Head of caudate nucleus (tissue), 42 donors: Measurements from ENCODE around the gene KIRREL3.
A peak's percentile ranks its signal among the peaks of the same experiment; 100 is the strongest.

Source experiments
- DNase-seq, 42 donors: peaks; one replicate each; pipeline versions ENCODE4 v3.0.0 to v3.0.0-alpha.2; 2020 to 2021; ENCODE audit warnings: mixed read lengths in 7 of 42
- intact Hi-C: fragments of 100-400 bp; cut with DNase I; formaldehyde crosslinking; loops from one replicate; pipeline ENCODE4 v1.15.0; 2022

KIRREL3 gene

GRCh38 chr11:126927623-126928022 is 72.9 kb downstream of the KIRREL3 start:
- intact Hi-C loops: loop anchor here (5.0 kb wide), 1 partner anchor 210 kb away; no protein-coding TSS in a partner anchor

GRCh38 chr11:126926376-126926791 is 74.2 kb downstream of the KIRREL3 start:
- peak in 35 of 42 donors; percentile 19 to 80 (median 45) for DNase-seq

More at GRCh38 chr11:126927623-126928022, 72.9 kb downstream of the KIRREL3 start:
- DNase-seq: peak in 2 of 42 donors; percentile 34 to 35

GRCh38 chr11:126925321-126926093 is 75.1 kb downstream of the KIRREL3 start:
- intact Hi-C loops: loop anchor here (5.0 kb wide), 1 partner anchor 212 kb away; no protein-coding TSS in a partner anchor
- peak in 36 of 42 donors; percentile 20 to 84 (median 43) for DNase-seq

More at GRCh38 chr11:126926376-126926791, 74.2 kb downstream of the KIRREL3 start:
- intact Hi-C loops: loop anchor here (5.0 kb wide), 1 partner anchor 211 kb away; no protein-coding TSS in a partner anchor

- intact Hi-C loops: loop anchor here (5.0 kb wide), 1 partner anchor 213 kb away; no protein-coding TSS in a partner anchor
- peak in 2 of 42 donors; percentile 21 to 33 for DNase-seq
Observed at GRCh38 chr11:126924376-126925040, 76.1 kb downstream of the KIRREL3 start.

GRCh38 chr11:126920833-126921232 is 79.7 kb downstream of the KIRREL3 start:
- intact Hi-C loops: no loop called here
- peak in 2 of 42 donors; percentile 18 to 33 for DNase-seq

- DNase-seq: peak in 2 of 42 donors; percentile 27 to 29
- intact Hi-C loops: no loop called here
Observed at GRCh38 chr11:126919147-126919823, 81.3 kb downstream of the KIRREL3 start.

- intact Hi-C loops: no loop called here
- DNase-seq: peak in 2 of 42 donors; percentile 2 to 18
Observed at GRCh38 chr11:126918556-126918955, 82.0 kb downstream of the KIRREL3 start.

- peak in 16 of 42 donors; percentile 29 to 80 (median 52) for DNase-seq
- intact Hi-C loops: no loop called here
Observed at GRCh38 chr11:126917531-126918204, 82.9 kb downstream of the KIRREL3 start.

- intact Hi-C loops: no loop called here
Observed at GRCh38 chr11:126915430-126915829, 85.1 kb downstream of the KIRREL3 start.

GRCh38 chr11:126914941-126915340 is 85.6 kb downstream of the KIRREL3 start:
- DNase-seq: peak in 1 of 42 donors; percentile 3
- intact Hi-C loops: no loop called here

More at GRCh38 chr11:126915430-126915829, 85.1 kb downstream of the KIRREL3 start:
- DNase-seq: peak in 2 of 42 donors; percentile 4 to 22

- intact Hi-C loops: no loop called here
- DNase-seq: peak in 1 of 42 donors; percentile 13
Observed at GRCh38 chr11:126914166-126914565, 86.4 kb downstream of the KIRREL3 start.

- no peak for DNase-seq
- intact Hi-C loops: no loop called here
Observed at GRCh38 chr11:126904520-126904919, 96.0 kb downstream of the KIRREL3 start.

GRCh38 chr11:126901783-126902182 is 98.8 kb downstream of the KIRREL3 start:
- no peak for DNase-seq
- intact Hi-C loops: no loop called here

- intact Hi-C loops: loop anchor here (10.0 kb wide), 1 partner anchor 95 kb away; no protein-coding TSS in a partner anchor
- no peak for DNase-seq
Observed at GRCh38 chr11:126899961-126900748, 100.4 kb downstream of the KIRREL3 start.

- intact Hi-C loops: loop anchor here (10.0 kb wide), 1 partner anchor 96 kb away; no protein-coding TSS in a partner anchor
- no peak for DNase-seq
Observed at GRCh38 chr11:126898802-126899201, 101.8 kb downstream of the KIRREL3 start.

- intact Hi-C loops: loop anchor here (10.0 kb wide), 1 partner anchor 97 kb away; no protein-coding TSS in a partner anchor
- no peak for DNase-seq
Observed at GRCh38 chr11:126897430-126897829, 103.1 kb downstream of the KIRREL3 start.

GRCh38 chr11:126896025-126896424 is 104.5 kb downstream of the KIRREL3 start:
- intact Hi-C loops: loop anchor here (10.0 kb wide), 1 partner anchor 99 kb away; no protein-coding TSS in a partner anchor
- no peak for DNase-seq
